GM23338 (cell line): ENCODE measurements around the gene CDH20. TPM values are rescaled to one million over a fixed set of nuclear protein-coding genes. Genes with fewer than 3 reads are reported as not detected.

Source experiments
- ATAC-seq: fragments of 200-7000 bp; cut with Tn5 transposase; 3 replicates; pipeline ENCODE4 v1.9.1; 2020
- DNase-seq: peaks from one replicate; pipeline ENCODE4 v3.0.0-alpha.2; 2015; ENCODE audit warnings: low spot score
- H2AFZ ChIP-seq: fragments of 200-600 bp; sonication (generic); 2 replicates; pipeline ENCODE4 v1.8.0; 2016; ENCODE audit warnings: antibody characterized with exemption, mild to moderate bottlenecking, moderate library complexity
- H3F3A ChIP-seq: fragments of 200-600 bp; sonication (generic); replicated peaks from 2 replicates; pipeline ENCODE4 v1.8.0; 2017; ENCODE audit warnings: antibody characterized with exemption, mixed run types, low read depth
- H3K27ac ChIP-seq: fragments of 200-600 bp; sonication (generic); 2 replicates; pipeline ENCODE4 v1.6.1; 2016; ENCODE audit warnings: low read depth
- H3K27me3 ChIP-seq: fragments of 200-600 bp; sonication (generic); 2 replicates; pipeline ENCODE4 v1.8.0; 2016; ENCODE audit warnings: mild to moderate bottlenecking, mixed run types, moderate library complexity; ENCODE audit not compliant: insufficient read depth
- H3K36me3 ChIP-seq: fragments of 200-600 bp; sonication (generic); 2 replicates; pipeline ENCODE4 v1.8.0; 2016; ENCODE audit warnings: mild to moderate bottlenecking; ENCODE audit not compliant: insufficient read depth
- H3K4me1 ChIP-seq: fragments of 200-600 bp; sonication (generic); 2 replicates; pipeline ENCODE4 v1.8.0; 2016; ENCODE audit warnings: mild to moderate bottlenecking, moderate library complexity; ENCODE audit not compliant: insufficient read depth
- H3K4me2 ChIP-seq: fragments of 200-600 bp; sonication (generic); 2 replicates; pipeline ENCODE4 v1.7.1; 2017; ENCODE audit warnings: mixed run types
- H3K4me3 ChIP-seq: fragments of 200-600 bp; sonication (generic); 2 replicates; pipeline ENCODE4 v1.6.1; 2016; ENCODE audit warnings: mixed run types
- H3K79me2 ChIP-seq: fragments of 200-600 bp; sonication (generic); replicated peaks from 2 replicates; pipeline ENCODE4 v1.8.0; 2017; ENCODE audit warnings: mild to moderate bottlenecking; ENCODE audit not compliant: insufficient read depth
- H3K9me2 ChIP-seq: fragments of 200-600 bp; sonication (generic); 2 replicates; pipeline ENCODE4 v1.8.0; 2017; ENCODE audit not compliant: insufficient read depth
- H4K20me1 ChIP-seq: fragments of 200-600 bp; sonication (generic); replicated peaks from 2 replicates; pipeline ENCODE4 v1.8.0; 2017; ENCODE audit warnings: mild to moderate bottlenecking; ENCODE audit not compliant: insufficient read depth
- H3K27ac Mint-ChIP-seq: 2 replicates; pipeline ENCODE4 v1.8.0; 2020; ENCODE audit warnings: inconsistent platforms, mild to moderate bottlenecking, moderate library complexity, mixed read lengths
- H3K27me3 Mint-ChIP-seq: 3 replicates; pipeline ENCODE4 v1.8.0; 2022; ENCODE audit warnings: low read depth, mild to moderate bottlenecking, moderate library complexity, mixed read lengths, inconsistent platforms; ENCODE audit not compliant: insufficient read depth, poor library complexity
- H3K36me3 Mint-ChIP-seq: 3 replicates; pipeline ENCODE4 v1.8.0; 2021; ENCODE audit warnings: low read depth, mild to moderate bottlenecking, inconsistent platforms, moderate library complexity, mixed read lengths
- H3K4me1 Mint-ChIP-seq: 3 replicates; pipeline ENCODE4 v1.8.0; 2020; ENCODE audit warnings: mild to moderate bottlenecking, inconsistent platforms, mixed read lengths
- H3K4me3 Mint-ChIP-seq: 3 replicates; pipeline ENCODE4 v1.8.0; 2021; ENCODE audit warnings: moderate library complexity, mild to moderate bottlenecking, inconsistent platforms, mixed read lengths
- H3K9me3 Mint-ChIP-seq: 3 replicates; pipeline ENCODE4 v1.8.0; 2020; ENCODE audit warnings: moderate library complexity, mild to moderate bottlenecking, inconsistent platforms, mixed read lengths
- CTCF ChIP-seq, 2 experiments: fragments of 200-600 bp in 1 of 2; sonication (generic) in 1 of 2; conservative IDR thresholded peaks; 2 replicates each; pipeline versions ENCODE4 v1.5.1 to v1.6.1; 2016 to 2017; ENCODE audit warnings: antibody characterized with exemption in 2 of 2, low read depth in 2 of 2, mild to moderate bottlenecking in 2 of 2, moderate library complexity in 1 of 2
- EZH2 ChIP-seq: fragments of 200-600 bp; sonication (generic); IDR thresholded peaks from one replicate; pipeline ENCODE4 v1.8.0; 2017; ENCODE audit warnings: antibody characterized with exemption, mild to moderate bottlenecking, low read depth; ENCODE audit not compliant: unreplicated experiment
- EZH2phosphoT487 ChIP-seq: fragments of 200-600 bp; sonication (generic); IDR thresholded peaks from one replicate; pipeline ENCODE4 v1.8.1; 2018; ENCODE audit warnings: antibody characterized with exemption; ENCODE audit not compliant: unreplicated experiment
- NANOG ChIP-seq: IDR thresholded peaks from 2 replicates; pipeline ENCODE4 v1.6.1; 2016; ENCODE audit warnings: antibody characterized with exemption, borderline replicate concordance
- POLR2AphosphoS5 ChIP-seq: IDR thresholded peaks from 2 replicates; pipeline ENCODE4 v1.6.1; 2016; ENCODE audit warnings: antibody characterized with exemption, low read depth
- REST ChIP-seq: IDR thresholded peaks from one replicate; pipeline ENCODE4 v1.6.1; 2018; ENCODE audit warnings: antibody characterized with exemption; ENCODE audit not compliant: unreplicated experiment
- ZNF331 ChIP-seq: fragments of 250-450 bp; sonication (Bioruptor Pico); IDR thresholded peaks from 2 replicates; pipeline ENCODE4 v1.5.0; 2020; ENCODE audit warnings: low read depth, mild to moderate bottlenecking, moderate library complexity
- ZNF462 ChIP-seq: fragments of 250-450 bp; sonication (Bioruptor Pico); IDR thresholded peaks from 2 replicates; pipeline ENCODE4 v1.5.0; 2020; ENCODE audit warnings: mild to moderate bottlenecking, moderate library complexity
- polyA plus RNA-seq: library from polyadenylated mRNA; unstranded; fragments of >200 nt; fragmentation: Nextera tagmentation; extraction: Ambion mirVana; gene quantifications from 2 replicates; pipeline ENCODE4 v1.2.1, GENCODE V29; 2016
- total RNA-seq: library from RNA; depleted of rRNA; stranded (reverse); fragments of >200 nt; shearing (Covaris generic); gene quantifications from 2 replicates; pipeline ENCODE4 v1.2.3, GENCODE V29; 2014

CDH20 gene
- total and polyA plus RNA-seq, 2 experiments from 2014 or later = 1.0 TPM; not detected in 1

- no peak for TF ChIP-seq ZNF462 (CRISPR knock-in tag)
- TF ChIP-seq NANOG = no peak
Measured at GRCh38 chr18:61295153-61295552, 38.1 kb upstream of the CDH20 start (continued).

GRCh38 chr18:61308004-61308403, 25.2 kb upstream of the CDH20 start:
- no peaks in the 10 kb centered on the region for H3K4me1 Mint-ChIP-seq
- no peaks in the 10 kb centered on the region for H4K20me1 ChIP-seq
- H3K4me1 ChIP-seq = no peaks in the 10 kb centered on the region
- H3K27me3 ChIP-seq = no peaks in the 10 kb centered on the region
- H3K27ac Mint-ChIP-seq = no peak overlapping the region
- ATAC-seq = no peak
- no peaks in the 10 kb centered on the region for H3F3A ChIP-seq
- no peak for DNase-seq
- no peaks in the 10 kb centered on the region for H3K36me3 ChIP-seq
- no peak overlapping the region for H2AFZ ChIP-seq
- no peak overlapping the region for H3K27ac ChIP-seq
- H3K36me3 Mint-ChIP-seq = peaks cover 3% of the 10 kb centered on the region; the same call in 1 of the 3 replicates
- H3K79me2 ChIP-seq = no peaks in the 10 kb centered on the region
- no peaks in the 10 kb centered on the region for H3K9me2 ChIP-seq
- H3K9me3 Mint-ChIP-seq = peaks cover 3% of the 10 kb centered on the region; the same call in 2 of the 3 replicates
- H3K4me2 ChIP-seq = no peak overlapping the region
- no peak overlapping the region for H3K4me3 Mint-ChIP-seq
- H3K4me3 ChIP-seq = no peak overlapping the region
- no peaks in the 10 kb centered on the region for H3K27me3 Mint-ChIP-seq
- no peak for TF ChIP-seq EZH2phosphoT487
- no peak for TF ChIP-seq ZNF331 (CRISPR knock-in tag)
- no peak for TF ChIP-seq REST
- no peak for TF ChIP-seq EZH2
- TF ChIP-seq POLR2AphosphoS5 = no peak
- no peak for TF ChIP-seq CTCF (conservative IDR thresholded peaks at IDR 0.05; ENCODE audit: low read depth in 2 of 2)
